ENCODE measurements around the gene CUBN.

Gene CUBN

DNA sequence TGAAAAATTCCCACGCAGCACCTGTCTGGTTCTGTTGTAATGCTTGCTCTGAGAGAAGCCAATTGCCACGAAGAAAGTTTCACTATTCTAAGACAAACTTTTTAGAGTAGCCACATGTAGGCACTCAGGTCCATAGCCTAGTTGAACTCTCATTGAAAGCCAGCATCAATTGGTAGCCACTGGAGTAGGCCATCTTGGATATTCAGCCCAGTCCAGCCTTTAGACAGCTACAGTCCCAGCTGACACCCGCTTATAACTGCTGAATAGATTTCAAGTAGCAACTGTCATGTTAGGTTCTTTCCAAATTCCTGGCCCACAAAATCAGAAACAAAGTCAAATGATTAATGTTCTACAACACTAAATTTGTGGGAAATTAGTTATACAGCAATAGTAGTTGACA is 31.6 kb downstream of the CUBN start:
- TF ChIP-seq POLR2AphosphoS5 (IDR thresholded peaks at IDR 0.05; ENCODE audit: low read depth): no peak
- TF ChIP-seq GABPA (IDR thresholded peaks at IDR 0.05; ENCODE audit: low read depth): no peak
- TF ChIP-seq, protein P1, sequence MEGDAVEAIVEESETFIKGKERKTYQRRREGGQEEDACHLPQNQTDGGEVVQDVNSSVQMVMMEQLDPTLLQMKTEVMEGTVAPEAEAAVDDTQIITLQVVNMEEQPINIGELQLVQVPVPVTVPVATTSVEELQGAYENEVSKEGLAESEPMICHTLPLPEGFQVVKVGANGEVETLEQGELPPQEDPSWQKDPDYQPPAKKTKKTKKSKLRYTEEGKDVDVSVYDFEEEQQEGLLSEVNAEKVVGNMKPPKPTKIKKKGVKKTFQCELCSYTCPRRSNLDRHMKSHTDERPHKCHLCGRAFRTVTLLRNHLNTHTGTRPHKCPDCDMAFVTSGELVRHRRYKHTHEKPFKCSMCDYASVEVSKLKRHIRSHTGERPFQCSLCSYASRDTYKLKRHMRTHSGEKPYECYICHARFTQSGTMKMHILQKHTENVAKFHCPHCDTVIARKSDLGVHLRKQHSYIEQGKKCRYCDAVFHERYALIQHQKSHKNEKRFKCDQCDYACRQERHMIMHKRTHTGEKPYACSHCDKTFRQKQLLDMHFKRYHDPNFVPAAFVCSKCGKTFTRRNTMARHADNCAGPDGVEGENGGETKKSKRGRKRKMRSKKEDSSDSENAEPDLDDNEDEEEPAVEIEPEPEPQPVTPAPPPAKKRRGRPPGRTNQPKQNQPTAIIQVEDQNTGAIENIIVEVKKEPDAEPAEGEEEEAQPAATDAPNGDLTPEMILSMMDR (IDR thresholded peaks at IDR 0.05; ENCODE audit: insufficient read depth, low read length): no peak
- TF ChIP-seq, protein P2, sequence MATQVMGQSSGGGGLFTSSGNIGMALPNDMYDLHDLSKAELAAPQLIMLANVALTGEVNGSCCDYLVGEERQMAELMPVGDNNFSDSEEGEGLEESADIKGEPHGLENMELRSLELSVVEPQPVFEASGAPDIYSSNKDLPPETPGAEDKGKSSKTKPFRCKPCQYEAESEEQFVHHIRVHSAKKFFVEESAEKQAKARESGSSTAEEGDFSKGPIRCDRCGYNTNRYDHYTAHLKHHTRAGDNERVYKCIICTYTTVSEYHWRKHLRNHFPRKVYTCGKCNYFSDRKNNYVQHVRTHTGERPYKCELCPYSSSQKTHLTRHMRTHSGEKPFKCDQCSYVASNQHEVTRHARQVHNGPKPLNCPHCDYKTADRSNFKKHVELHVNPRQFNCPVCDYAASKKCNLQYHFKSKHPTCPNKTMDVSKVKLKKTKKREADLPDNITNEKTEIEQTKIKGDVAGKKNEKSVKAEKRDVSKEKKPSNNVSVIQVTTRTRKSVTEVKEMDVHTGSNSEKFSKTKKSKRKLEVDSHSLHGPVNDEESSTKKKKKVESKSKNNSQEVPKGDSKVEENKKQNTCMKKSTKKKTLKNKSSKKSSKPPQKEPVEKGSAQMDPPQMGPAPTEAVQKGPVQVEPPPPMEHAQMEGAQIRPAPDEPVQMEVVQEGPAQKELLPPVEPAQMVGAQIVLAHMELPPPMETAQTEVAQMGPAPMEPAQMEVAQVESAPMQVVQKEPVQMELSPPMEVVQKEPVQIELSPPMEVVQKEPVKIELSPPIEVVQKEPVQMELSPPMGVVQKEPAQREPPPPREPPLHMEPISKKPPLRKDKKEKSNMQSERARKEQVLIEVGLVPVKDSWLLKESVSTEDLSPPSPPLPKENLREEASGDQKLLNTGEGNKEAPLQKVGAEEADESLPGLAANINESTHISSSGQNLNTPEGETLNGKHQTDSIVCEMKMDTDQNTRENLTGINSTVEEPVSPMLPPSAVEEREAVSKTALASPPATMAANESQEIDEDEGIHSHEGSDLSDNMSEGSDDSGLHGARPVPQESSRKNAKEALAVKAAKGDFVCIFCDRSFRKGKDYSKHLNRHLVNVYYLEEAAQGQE (IDR thresholded peaks at IDR 0.05; ENCODE audit: insufficient replicate concordance, low read depth): no peak
- no peak for TF ChIP-seq SPI1 (IDR thresholded peaks at IDR 0.05; ENCODE audit: borderline replicate concordance, low read depth)
- H3K27ac ChIP-seq (replicated peaks): no peak overlapping the region

DNA sequence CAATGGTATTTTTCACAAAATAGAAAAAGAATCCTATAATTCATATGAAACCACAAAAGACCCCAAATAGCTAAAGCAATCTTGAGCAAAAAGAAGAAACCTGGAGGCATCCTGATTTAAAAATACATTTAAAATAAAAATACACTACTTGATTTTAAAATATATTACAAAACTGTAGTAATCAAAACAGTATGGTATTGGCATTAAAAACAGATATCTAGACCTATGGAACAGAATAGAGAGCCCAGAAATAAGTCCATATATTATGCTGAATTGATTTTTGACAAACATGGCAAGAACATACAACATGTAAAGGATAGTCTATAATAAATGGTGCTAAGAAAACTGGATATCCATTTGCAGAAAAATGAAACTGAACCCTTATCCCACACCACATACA is 34.8 kb downstream of the CUBN start:
- Histone ChIP-seq H3K27ac (replicated peaks) (no peak overlapping the region), H3K27me3 (ENCODE audit: insufficient read depth, poor library complexity, severe bottlenecking) (no peaks in the 10 kb centered on the region), H3K4me3 (replicated peaks; ENCODE audit: insufficient read depth, low read length) (no peak overlapping the region)
- no peak for DNase-seq (ENCODE audit: low read depth in 1 of 2, low spot score in 1 of 2)
- TF ChIP-seq, protein P1 (IDR thresholded peaks at IDR 0.05; ENCODE audit: insufficient read depth, low read length): no peak
- TF ChIP-seq, protein P2 (IDR thresholded peaks at IDR 0.05; ENCODE audit: insufficient replicate concordance, low read depth): no peak
- TF ChIP-seq SPI1 (IDR thresholded peaks at IDR 0.05; ENCODE audit: borderline replicate concordance, low read depth) (no peak), GABPA (IDR thresholded peaks at IDR 0.05; ENCODE audit: low read depth) (no peak), POLR2AphosphoS5 (IDR thresholded peaks at IDR 0.05; ENCODE audit: low read depth) (no peak)

More for the DNA sequence above, 31.6 kb downstream of the CUBN start:
- Histone ChIP-seq H3K4me3 (replicated peaks; ENCODE audit: insufficient read depth, low read length) (no peak overlapping the region), H3K27me3 (ENCODE audit: insufficient read depth, poor library complexity, severe bottlenecking) (no peaks in the 10 kb centered on the region)
- no peak for DNase-seq (ENCODE audit: low read depth in 1 of 2, low spot score in 1 of 2)

DNA sequence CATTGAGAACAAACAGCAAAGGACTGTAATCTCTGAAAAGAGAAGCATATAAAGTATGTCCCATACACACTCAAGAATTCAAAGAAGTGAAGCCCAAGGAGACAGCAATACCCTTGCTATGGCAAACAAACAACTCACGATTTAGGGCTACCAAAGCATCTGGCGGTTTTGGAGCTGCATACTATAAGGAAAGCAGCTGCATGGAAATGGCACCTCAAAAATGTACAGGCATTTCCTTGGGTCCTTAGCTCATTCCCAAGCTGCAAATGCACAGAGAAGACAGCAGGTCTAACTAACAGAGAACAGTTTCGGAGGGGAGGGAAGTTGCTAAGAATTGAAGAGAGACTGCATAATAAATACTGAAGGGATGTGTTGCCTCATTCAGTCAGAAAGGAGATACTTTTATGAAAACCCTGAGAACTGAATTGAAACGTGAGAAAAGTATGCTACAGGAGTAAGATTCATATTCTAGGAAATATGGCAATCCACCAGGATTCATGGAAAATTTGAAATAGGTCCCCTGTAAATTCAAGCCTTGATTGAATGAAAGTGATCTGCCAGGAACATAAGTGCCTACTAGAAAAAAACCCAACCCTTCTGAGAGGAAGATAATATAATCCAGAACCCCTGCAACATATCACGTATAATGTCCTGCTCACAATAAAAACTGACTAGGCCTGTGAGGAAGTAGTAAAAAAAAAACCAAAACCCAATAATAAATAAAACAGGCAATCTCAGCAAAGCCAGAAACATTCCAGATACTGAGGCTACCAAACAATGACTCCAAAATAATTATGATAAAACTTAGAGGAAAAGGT is 36.4 kb downstream of the CUBN start:
- no peaks in the 10 kb centered on the region for H3K27me3 ChIP-seq (ENCODE audit: insufficient read depth, poor library complexity, severe bottlenecking)
- no peak overlapping the region for H3K4me3 ChIP-seq (replicated peaks; ENCODE audit: insufficient read depth, low read length)
- TF ChIP-seq SPI1 (IDR thresholded peaks at IDR 0.05; ENCODE audit: borderline replicate concordance, low read depth) (no peak), POLR2AphosphoS5 (IDR thresholded peaks at IDR 0.05; ENCODE audit: low read depth) (no peak)
- TF ChIP-seq, protein P2 (IDR thresholded peaks at IDR 0.05; ENCODE audit: insufficient replicate concordance, low read depth): no peak
- DNase-seq (ENCODE audit: low read depth in 1 of 2, low spot score in 1 of 2): no peak
- no peak overlapping the region for H3K27ac ChIP-seq (replicated peaks)
